ENCODE measurements around the gene PSTPIP2. TPM values are rescaled to one million over a fixed set of nuclear protein-coding genes. Genes with fewer than 3 reads are reported as not detected.
"Not testable (repeated sequence)": the region's sequence is repeated elsewhere in the genome, so short reads cannot be mapped to it uniquely, and the experiment has no call there.

Gene PSTPIP2
- total and polyA plus RNA-seq, 7 donors: 0.48 to 18.8 (median 7.0) TPM

GRCh38 chr18:46051731-46052461 is 20.2 kb downstream of the PSTPIP2 start:
- H3K27ac ChIP-seq: peak overlapping the region; percentile 79
- H3K4me1 ChIP-seq: peaks cover 26% of the 10 kb centered on the region
- H3K36me3 ChIP-seq (ENCODE audit: insufficient read depth in 1 of 2, low read depth in 1 of 2): no peaks in the 10 kb centered on the region
- WGBS, 3 donors: 23 to 49% (median 42%) methylated on average over 6 of the region's 6 CpGs
- ATAC-seq (peak; percentile 88 to 96 (median 92)), DNase-seq (no peak)
- H3K27me3 ChIP-seq (ENCODE audit: insufficient read depth in 3 of 3, low read length in 2 of 3): no peaks in the 10 kb centered on the region
- peak overlapping the region; percentile 37 for H3K4me3 ChIP-seq
- TF ChIP-seq CTCF (IDR thresholded peaks at IDR 0.05): no peak
- intact Hi-C loops (cut with DNase I): no loop called here
- H3K9me3 ChIP-seq: no peaks in the 10 kb centered on the region

GRCh38 chr18:46050268-46050667 is 21.8 kb downstream of the PSTPIP2 start:
- H3K4me3 ChIP-seq: no peak overlapping the region
- no peak for TF ChIP-seq CTCF (IDR thresholded peaks at IDR 0.05)
- no peak overlapping the region for H3K27ac ChIP-seq
- no peak for ATAC-seq
- WGBS, 3 donors: 95 to 96% (median 95%) methylated on average over 5 of the region's 5 CpGs
- peaks cover 0 to 1% (median 0%) of the 10 kb centered on the region in 3 donors for H3K27me3 ChIP-seq (ENCODE audit: insufficient read depth in 3 of 3, low read length in 2 of 3)
- H3K4me1 ChIP-seq: peaks cover 23% of the 10 kb centered on the region
- intact Hi-C loops (cut with DNase I): no loop called here
- no peaks in the 10 kb centered on the region for H3K9me3 ChIP-seq
- DNase-seq: no peak
- H3K36me3 ChIP-seq (ENCODE audit: insufficient read depth in 1 of 2, low read depth in 1 of 2): no peaks in the 10 kb centered on the region

DNA sequence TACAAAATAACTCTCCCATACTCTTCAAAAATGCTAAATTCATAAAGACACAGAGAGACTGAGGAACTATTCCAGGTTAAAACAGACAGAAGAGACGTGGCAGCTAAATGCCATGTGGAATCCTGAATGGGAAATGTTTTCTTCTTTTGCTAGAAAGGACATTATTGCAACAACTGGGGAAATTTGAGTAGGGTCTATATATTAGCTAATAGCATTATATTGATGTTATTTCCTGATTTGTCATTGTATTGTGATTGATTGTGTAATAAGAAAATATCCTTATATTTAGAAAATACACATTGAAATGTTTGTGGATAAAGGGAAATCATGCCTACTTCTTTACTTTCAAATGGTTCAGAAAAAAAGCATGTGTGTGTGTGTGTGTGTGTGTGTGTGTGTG is 23.4 kb downstream of the PSTPIP2 start:
- no peak for TF ChIP-seq CTCF (IDR thresholded peaks at IDR 0.05)
- Histone ChIP-seq H3K27ac (no peak overlapping the region), H3K27me3 (ENCODE audit: insufficient read depth in 3 of 3, low read length in 2 of 3) (peaks cover 0 to 1% (median 0%) of the 10 kb centered on the region in 3 donors), H3K4me3 (no peak overlapping the region), H3K9me3 (no peaks in the 10 kb centered on the region), H3K4me1 (peaks cover 21% of the 10 kb centered on the region), H3K36me3 (ENCODE audit: insufficient read depth in 1 of 2, low read depth in 1 of 2) (no peaks in the 10 kb centered on the region)
- DNase-seq (no peak), ATAC-seq (no peak)
- intact Hi-C loops (cut with DNase I): no loop called here
- WGBS, 3 donors: 76 to 95% (median 80%) methylated on average over 1 of the region's 1 CpG

- DNase-seq; H3K36me3 ChIP-seq (ENCODE audit: insufficient read depth in 1 of 2, low read depth in 1 of 2); H3K4me3 ChIP-seq; intact Hi-C loops (cut with DNase I); ATAC-seq; H3K27me3 ChIP-seq (ENCODE audit: insufficient read depth in 3 of 3, low read length in 2 of 3); H3K9me3 ChIP-seq; H3K27ac ChIP-seq: not testable (repeated sequence)
- peaks cover 12% of the 10 kb centered on the region for H3K4me1 ChIP-seq
- WGBS, 3 donors: 78 to 83% (median 79%) methylated on average over 13 of the region's 13 CpGs
These were observed 24.7 kb downstream of the PSTPIP2 start for GRCh38 chr18:46047369-46047768.

DNA sequence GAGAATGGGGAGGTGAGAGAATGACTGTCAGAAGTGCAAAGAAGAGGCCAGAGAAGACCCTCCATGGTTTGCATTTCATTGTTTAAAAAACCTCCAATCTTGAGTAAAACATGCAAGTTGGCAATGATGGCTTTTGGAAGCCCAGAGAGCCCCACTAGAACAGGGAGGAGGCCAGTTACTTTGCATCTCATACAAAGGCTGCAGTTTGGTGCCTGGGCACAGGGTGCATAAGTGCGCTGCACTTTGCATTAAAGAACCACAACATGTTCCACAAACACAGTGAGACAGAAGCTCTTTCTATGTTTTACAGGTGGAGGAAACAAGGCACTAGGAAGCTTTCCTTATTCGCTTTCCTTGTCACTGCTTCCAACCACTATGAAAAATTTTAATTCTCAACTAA is 25.4 kb downstream of the PSTPIP2 start:
- no peak overlapping the region for H3K27ac ChIP-seq
- H3K4me3 ChIP-seq: no peak overlapping the region
- H3K4me1 ChIP-seq: peaks cover 6% of the 10 kb centered on the region
- ATAC-seq (no peak), DNase-seq (no peak)
- no peak for TF ChIP-seq CTCF (IDR thresholded peaks at IDR 0.05)
- H3K9me3 ChIP-seq: no peaks in the 10 kb centered on the region
- WGBS, 3 donors: 96 to 100% (median 96%) methylated on average over 2 of the region's 2 CpGs
- intact Hi-C loops (cut with DNase I): no loop called here
- no peaks in the 10 kb centered on the region for H3K36me3 ChIP-seq (ENCODE audit: insufficient read depth in 1 of 2, low read depth in 1 of 2)
- peaks cover 0 to 1% (median 0%) of the 10 kb centered on the region in 3 donors for H3K27me3 ChIP-seq (ENCODE audit: insufficient read depth in 3 of 3, low read length in 2 of 3)

Measured in psoas muscle (tissue), 8 donors.